ENCODE results near the gene KRT37. TPM values are rescaled to one million over a fixed set of nuclear protein-coding genes. Genes with fewer than 3 reads are reported as not detected.
"Not testable (repeated sequence)": the region's sequence is repeated elsewhere in the genome, so short reads cannot be mapped to it uniquely, and the experiment has no call there.

KRT37 gene
- total RNA-seq, 1 experiment from 2014 or later: not detected

- no peak overlapping the region for H3K14ac ChIP-seq (ENCODE audit: insufficient read depth, low read length)
- no peaks in the 10 kb centered on the region for H3K4me1 ChIP-seq (ENCODE audit: insufficient read depth, low read length)
- H3K27me3 Mint-ChIP-seq (ENCODE audit: low read depth): peaks cover 4% of the 10 kb centered on the region
- no peak overlapping the region for H2BK5ac ChIP-seq (ENCODE audit: insufficient read length, low read length)
- H2BK15ac ChIP-seq (ENCODE audit: low read depth, low read length): no peak overlapping the region
- no peaks in the 10 kb centered on the region for H3K27me3 ChIP-seq (ENCODE audit: insufficient read depth, low read length)
- no peak overlapping the region for H4K91ac ChIP-seq (ENCODE audit: insufficient read length, low read depth, low read length)
- H3K79me2 ChIP-seq (ENCODE audit: insufficient read depth, low read length): no peaks in the 10 kb centered on the region
- no peak for DNase-seq
- no peak overlapping the region for H3T11ph ChIP-seq (ENCODE audit: low read length)
- no peak overlapping the region for H3K4me2 ChIP-seq (ENCODE audit: insufficient read depth, insufficient read length, low read length)
- no peak overlapping the region for H2BK20ac ChIP-seq (ENCODE audit: low read depth, low read length, poor library complexity, severe bottlenecking)
- no peak for TF ChIP-seq CTCF (conservative IDR thresholded peaks at IDR 0.05)
- no peak overlapping the region for H4K8ac ChIP-seq (replicated peaks; ENCODE audit: insufficient read length, low read depth, low read length)
- H2AK5ac ChIP-seq (ENCODE audit: insufficient read length, low read length): no peak overlapping the region
- no peaks in the 10 kb centered on the region for H3K36me3 Mint-ChIP-seq (ENCODE audit: insufficient read depth in 1 of 3, low read depth in 3 of 3)
- no peaks in the 10 kb centered on the region for H3K79me1 ChIP-seq (ENCODE audit: insufficient read depth, low read depth, low read length, poor library complexity, severe bottlenecking)
- no peak overlapping the region for H3K9ac ChIP-seq (ENCODE audit: extremely low read depth, insufficient read length, low read length)
- no peak overlapping the region for H2BK12ac ChIP-seq (ENCODE audit: insufficient read length, low read depth, low read length)
- no peaks in the 10 kb centered on the region for H3K9me3 Mint-ChIP-seq
- H3K23ac ChIP-seq (ENCODE audit: insufficient read length, low read depth, low read length): no peak overlapping the region
- no peak overlapping the region for H3K4ac ChIP-seq (ENCODE audit: low read depth, low read length)
- no peaks in the 10 kb centered on the region for H3K9me3 ChIP-seq (ENCODE audit: control insufficient read depth, low read depth, low read length)
- no CpG with 5 or more reads among the region's 4 CpGs for WGBS (ENCODE audit: extremely low coverage, insufficient read length, low lambda C conversion rate)
- no peak overlapping the region for H3K27ac Mint-ChIP-seq
- no peaks in the 10 kb centered on the region for H3K23me2 ChIP-seq (ENCODE audit: insufficient read length, low read depth, low read length, poor library complexity, severe bottlenecking)
- H4K20me1 ChIP-seq (ENCODE audit: control insufficient read depth, insufficient read depth, insufficient read length): no peaks in the 10 kb centered on the region
- H3K4me3 Mint-ChIP-seq: no peak overlapping the region
- H4K5ac ChIP-seq (ENCODE audit: insufficient read length, low read depth, low read length): no peak overlapping the region
- no peak overlapping the region for H2AFZ ChIP-seq (ENCODE audit: low read length)
- no peak overlapping the region for H2BK120ac ChIP-seq (ENCODE audit: low read depth, low read length, poor library complexity, severe bottlenecking)
- H3K56ac ChIP-seq (ENCODE audit: insufficient read length, low read depth, low read length): no peak overlapping the region
- H3K4me1 Mint-ChIP-seq: peaks cover 9 to 11% of the 10 kb centered on the region in 2 experiments
- no peak overlapping the region for H3K18ac ChIP-seq (ENCODE audit: insufficient read length, low read depth, low read length)
- no peak overlapping the region for H3K27ac ChIP-seq (ENCODE audit: insufficient read length, low read depth, low read length)
Measured at GRCh38 chr17:41428591-41429291, 4.4 kb upstream of the KRT37 start.

- H3K36me3 Mint-ChIP-seq (ENCODE audit: insufficient read depth in 1 of 3, low read depth in 3 of 3); H4K8ac ChIP-seq (replicated peaks; ENCODE audit: insufficient read length, low read depth, low read length); H3K27ac Mint-ChIP-seq; H3K4me1 ChIP-seq (ENCODE audit: insufficient read depth, low read length); H3K4me3 Mint-ChIP-seq; H2BK20ac ChIP-seq (ENCODE audit: low read depth, low read length, poor library complexity, severe bottlenecking); H3K27me3 ChIP-seq (ENCODE audit: insufficient read depth, low read length); H3K4me2 ChIP-seq (ENCODE audit: insufficient read depth, insufficient read length, low read length); H3K79me2 ChIP-seq (ENCODE audit: insufficient read depth, low read length); H3K14ac ChIP-seq (ENCODE audit: insufficient read depth, low read length); H3T11ph ChIP-seq (ENCODE audit: low read length); H2AK5ac ChIP-seq (ENCODE audit: insufficient read length, low read length); H3K23me2 ChIP-seq (ENCODE audit: insufficient read length, low read depth, low read length, poor library complexity, severe bottlenecking); H2BK120ac ChIP-seq (ENCODE audit: low read depth, low read length, poor library complexity, severe bottlenecking); H4K5ac ChIP-seq (ENCODE audit: insufficient read length, low read depth, low read length); H3K23ac ChIP-seq (ENCODE audit: insufficient read length, low read depth, low read length); H3K18ac ChIP-seq (ENCODE audit: insufficient read length, low read depth, low read length); H3K56ac ChIP-seq (ENCODE audit: insufficient read length, low read depth, low read length); H3K4me1 Mint-ChIP-seq; H2AFZ ChIP-seq (ENCODE audit: low read length); H2BK15ac ChIP-seq (ENCODE audit: low read depth, low read length); H3K9me3 Mint-ChIP-seq; H2BK5ac ChIP-seq (ENCODE audit: insufficient read length, low read length); H3K79me1 ChIP-seq (ENCODE audit: insufficient read depth, low read depth, low read length, poor library complexity, severe bottlenecking); H3K4ac ChIP-seq (ENCODE audit: low read depth, low read length); DNase-seq; H4K20me1 ChIP-seq (ENCODE audit: control insufficient read depth, insufficient read depth, insufficient read length); H3K9me3 ChIP-seq (ENCODE audit: control insufficient read depth, low read depth, low read length); H3K9ac ChIP-seq (ENCODE audit: extremely low read depth, insufficient read length, low read length); H4K91ac ChIP-seq (ENCODE audit: insufficient read length, low read depth, low read length); H3K27ac ChIP-seq (ENCODE audit: insufficient read length, low read depth, low read length); H2BK12ac ChIP-seq (ENCODE audit: insufficient read length, low read depth, low read length): not testable (repeated sequence)
- peaks cover 11% of the 10 kb centered on the region for H3K27me3 Mint-ChIP-seq (ENCODE audit: low read depth)
- no CpG with 5 or more reads among the region's 11 CpGs for WGBS (ENCODE audit: extremely low coverage, insufficient read length, low lambda C conversion rate)
Measured at GRCh38 chr17:41422586-41422985, 1.8 kb downstream of the KRT37 start.
